HCT116 (cell line): ENCODE data around the gene SLC1A4. TPM values are rescaled to one million over a fixed set of nuclear protein-coding genes. Genes with fewer than 3 reads are reported as not detected.

Experiments used
- ATAC-seq: fragments of 200-7000 bp; cut with Tn5 transposase; 2 replicates; pipeline ENCODE4 v1.9.1; 2020; ENCODE audit warnings: mild to moderate bottlenecking, moderate library complexity
- BruUV-seq: library from RNA; stranded (reverse); fragments of 400-500 nt; replicated peaks from 2 replicates; lab custom pipeline; 2021; lab: Mats Ljungman, UMichigan
- CTCF ChIA-PET: fragments of 300-600 bp; sonication (Branson Sonifier 250); formaldehyde crosslinking; loops from one replicate; lab custom pipeline; 2021; ENCODE audit warnings: antibody characterized with exemption; lab: Charles Lee
- POLR2A ChIA-PET: fragments of 300-600, 350-600 bp; sonication (Branson Sonifier 250); formaldehyde crosslinking; loops from one replicate; lab custom pipeline; 2021; ENCODE audit warnings: antibody characterized with exemption; lab: Charles Lee
- RAD21 ChIA-PET, 2 experiments: fragments of 300-600 bp; sonication (Branson Sonifier 250); formaldehyde crosslinking; loops; one replicate each; lab custom pipeline; 2023; ENCODE audit warnings: low total read pairs in 2 of 2; ENCODE audit not compliant: uncharacterized antibody in 2 of 2, unreplicated experiment in 2 of 2, low non-redundant PET in 1 of 2; lab: Charles Lee
- DNase-seq: peaks from one replicate; pipeline ENCODE4 v3.0.0-alpha.2; 2010; ENCODE audit warnings: low read depth, low spot score
- H2AFZ ChIP-seq: fragments of 200-600 bp; shearing (Covaris generic), sonication (generic); 2 replicates; pipeline ENCODE4 v1.6.1; 2017; ENCODE audit warnings: low read depth, mixed run types, mixed read lengths, antibody characterized with exemption, low read length; ENCODE audit not compliant: poor library complexity, severe bottlenecking
- H3K27ac ChIP-seq: 2 replicates; pipeline ENCODE4 v1.5.1; 2012; ENCODE audit warnings: low read depth, low read length
- H3K27me3 ChIP-seq: fragments of 200-600 bp; sonication (generic); 2 replicates; pipeline ENCODE4 v1.6.1; 2016; ENCODE audit warnings: mixed run types, low read length, mixed read lengths; ENCODE audit not compliant: insufficient read depth
- H3K36me3 ChIP-seq, 2 experiments: fragments of 200-500 bp in 1 of 2; fragments of 200-600 bp in 1 of 2; sonication (Bioruptor generic) in 1 of 2; sonication (generic) in 1 of 2; 2 replicates each; pipeline versions ENCODE4 v1.5.1 to v1.6.1; 2014 to 2016; ENCODE audit warnings: low read length in 2 of 2, inconsistent platforms in 1 of 2, mixed read lengths in 1 of 2, mixed run types in 1 of 2; ENCODE audit not compliant: insufficient read depth in 2 of 2, control insufficient read depth in 1 of 2
- H3K4me1 ChIP-seq, 2 experiments: fragments of 200-600 bp in 1 of 2; sonication (generic) in 1 of 2; 2 replicates each; pipeline versions ENCODE4 v1.5.1 to v1.6.1; 2012 to 2017; ENCODE audit warnings: low read length in 2 of 2, inconsistent platforms in 1 of 2, mild to moderate bottlenecking in 1 of 2, mixed read lengths in 1 of 2, mixed run types in 1 of 2, moderate library complexity in 1 of 2; ENCODE audit not compliant: insufficient read depth in 2 of 2, control insufficient read depth in 1 of 2
- H3K4me2 ChIP-seq: fragments of 200-600 bp; sonication (generic); 2 replicates; pipeline ENCODE4 v1.6.1; 2017; ENCODE audit warnings: mixed run types, low read length, mixed read lengths
- H3K4me3 ChIP-seq, 2 experiments: fragments of 200-600 bp in 1 of 2; sonication (generic) in 1 of 2; replicated peaks in 1 of 2; 2 replicates each; pipeline ENCODE4 v1.5.1; 2011 to 2016; ENCODE audit warnings: low read length in 2 of 2, control low read depth in 1 of 2, low read depth in 1 of 2, mild to moderate bottlenecking in 1 of 2, mixed read lengths in 1 of 2, mixed run types in 1 of 2
- H3K79me2 ChIP-seq: fragments of 200-600 bp; sonication (generic); 2 replicates; pipeline ENCODE4 v1.6.1; 2017; ENCODE audit warnings: mild to moderate bottlenecking, mixed run types, low read length, moderate library complexity, mixed read lengths; ENCODE audit not compliant: insufficient read depth
- H3K9ac ChIP-seq: fragments of 200-600 bp; sonication (generic); 2 replicates; pipeline ENCODE4 v1.6.1; 2016; ENCODE audit warnings: low read length, mixed read lengths
- H3K9me2 ChIP-seq: fragments of 200-600 bp; sonication (generic), shearing (Covaris generic); 2 replicates; pipeline ENCODE4 v1.6.1; 2017; ENCODE audit warnings: mixed run types, mild to moderate bottlenecking, moderate library complexity; ENCODE audit not compliant: insufficient read depth
- H3K9me3 ChIP-seq, 2 experiments: fragments of 200-500 bp in 1 of 2; fragments of 200-600 bp in 1 of 2; sonication (Bioruptor generic) in 1 of 2; sonication (generic) in 1 of 2; 2 replicates each; pipeline ENCODE4 v1.6.1; 2014 to 2017; ENCODE audit warnings: low read length in 2 of 2, mixed read lengths in 2 of 2, inconsistent platforms in 1 of 2, low read depth in 1 of 2, mild to moderate bottlenecking in 1 of 2, mixed run types in 1 of 2, moderate library complexity in 1 of 2; ENCODE audit not compliant: control insufficient read depth in 1 of 2, insufficient read depth in 1 of 2
- H4K20me1 ChIP-seq: fragments of 200-600 bp; sonication (generic), shearing (Covaris generic); 2 replicates; pipeline ENCODE4 v1.6.1; 2017; ENCODE audit warnings: mixed run types, mild to moderate bottlenecking, moderate library complexity; ENCODE audit not compliant: insufficient read depth
- CBX3 ChIP-seq: IDR thresholded peaks from 2 replicates; pipeline ENCODE4 v1.6.1; 2012; ENCODE audit warnings: low read depth
- EZH2 ChIP-seq: fragments of 200-600 bp; sonication (generic); IDR thresholded peaks from 2 replicates; pipeline ENCODE4 v1.6.1; 2017; ENCODE audit warnings: antibody characterized with exemption, mixed run types
- EZH2phosphoT487 ChIP-seq: fragments of 200-600 bp; IDR thresholded peaks from 2 replicates; pipeline ENCODE4 v1.6.1; 2018; ENCODE audit warnings: antibody characterized with exemption, borderline replicate concordance
- intact Hi-C: fragments of 100-400 bp; cut with micrococcal nuclease; formaldehyde crosslinking; loops from 2 replicates; pipeline ENCODE4 v1.10.0; 2022
- total RNA-seq: library from RNA; stranded (reverse); gene quantifications from one replicate; pipeline ENCODE4 v1.2.1, GENCODE V29; 2021; ENCODE audit not compliant: unreplicated experiment
- TF ChIP-seq, protein P1 (sequence below): IDR thresholded peaks from 2 replicates; pipeline ENCODE4 v1.6.1; 2012; ENCODE audit warnings: low read depth
- TF ChIP-seq, protein P2 (sequence below): IDR thresholded peaks from 2 replicates; pipeline ENCODE4 v1.6.1; 2011; ENCODE audit warnings: mild to moderate bottlenecking, low read length, moderate library complexity; ENCODE audit not compliant: insufficient replicate concordance; ENCODE audit errors: extremely low read depth
- TF ChIP-seq, protein P3 (sequence below): IDR thresholded peaks from 2 replicates; pipeline ENCODE4 v1.6.1; 2012

Gene SLC1A4
- total RNA-seq, 1 experiment from 2014 or later: 9.2 TPM

DNA sequence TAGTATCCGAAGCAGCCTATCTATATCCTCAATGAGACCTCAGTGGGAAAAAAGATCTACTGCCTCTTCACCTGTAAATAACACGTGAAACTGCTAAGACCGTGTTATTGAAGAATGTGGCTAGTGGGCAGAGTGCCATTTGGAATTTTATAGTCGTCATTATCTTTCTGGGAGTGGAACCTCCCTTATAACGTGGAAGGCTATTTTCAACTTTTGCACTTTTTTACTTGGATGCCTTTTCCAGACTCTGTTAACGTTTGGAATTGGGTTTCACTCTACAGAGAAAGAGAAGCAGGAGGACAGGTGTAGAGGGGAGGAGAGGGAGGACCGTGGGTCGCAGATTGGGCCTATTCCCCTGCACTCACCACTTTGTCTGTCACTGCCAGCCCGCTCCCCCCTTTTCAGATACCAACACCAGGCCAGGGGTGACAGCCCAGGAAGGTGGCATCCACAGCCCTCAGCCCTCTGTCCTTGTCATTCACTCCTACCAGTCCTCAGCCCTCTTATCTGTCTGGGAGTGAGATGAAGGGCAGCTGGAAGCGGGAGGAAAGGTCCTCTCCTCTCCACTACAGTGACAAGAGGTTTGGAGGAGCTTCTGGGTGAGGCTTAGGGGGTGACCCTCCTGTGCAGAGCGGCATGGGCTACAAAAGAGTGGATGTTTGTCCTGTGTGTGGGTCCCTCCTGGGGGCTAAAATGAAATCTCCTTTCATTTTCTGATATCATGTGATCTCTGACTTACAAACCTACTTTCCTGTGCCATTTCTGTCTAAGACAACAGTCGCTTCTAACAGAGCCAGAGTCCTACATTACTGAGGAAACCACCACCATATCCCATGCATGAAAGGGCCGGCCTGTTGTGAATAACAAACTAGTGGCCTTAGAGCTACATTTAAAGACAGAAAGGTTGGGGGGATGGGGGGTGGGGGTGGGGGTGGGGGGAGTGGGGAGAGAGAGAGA, 43.1 kb downstream of the SLC1A4 start:
- ATAC-seq: no peak
- DNase-seq: no peak
- H3K9ac ChIP-seq: no peak overlapping the region
- H3K9me2 ChIP-seq: no peaks in the 10 kb centered on the region
- H3K9me3 ChIP-seq: no peaks in the 10 kb centered on the region
- H3K4me1 ChIP-seq: no peaks in the 10 kb centered on the region
- intact Hi-C loops: loop anchor here (2.0 kb wide), 1 partner anchor 115 kb away; no protein-coding TSS in a partner anchor
- no peak overlapping the region for H2AFZ ChIP-seq
- TF ChIP-seq, protein P1, sequence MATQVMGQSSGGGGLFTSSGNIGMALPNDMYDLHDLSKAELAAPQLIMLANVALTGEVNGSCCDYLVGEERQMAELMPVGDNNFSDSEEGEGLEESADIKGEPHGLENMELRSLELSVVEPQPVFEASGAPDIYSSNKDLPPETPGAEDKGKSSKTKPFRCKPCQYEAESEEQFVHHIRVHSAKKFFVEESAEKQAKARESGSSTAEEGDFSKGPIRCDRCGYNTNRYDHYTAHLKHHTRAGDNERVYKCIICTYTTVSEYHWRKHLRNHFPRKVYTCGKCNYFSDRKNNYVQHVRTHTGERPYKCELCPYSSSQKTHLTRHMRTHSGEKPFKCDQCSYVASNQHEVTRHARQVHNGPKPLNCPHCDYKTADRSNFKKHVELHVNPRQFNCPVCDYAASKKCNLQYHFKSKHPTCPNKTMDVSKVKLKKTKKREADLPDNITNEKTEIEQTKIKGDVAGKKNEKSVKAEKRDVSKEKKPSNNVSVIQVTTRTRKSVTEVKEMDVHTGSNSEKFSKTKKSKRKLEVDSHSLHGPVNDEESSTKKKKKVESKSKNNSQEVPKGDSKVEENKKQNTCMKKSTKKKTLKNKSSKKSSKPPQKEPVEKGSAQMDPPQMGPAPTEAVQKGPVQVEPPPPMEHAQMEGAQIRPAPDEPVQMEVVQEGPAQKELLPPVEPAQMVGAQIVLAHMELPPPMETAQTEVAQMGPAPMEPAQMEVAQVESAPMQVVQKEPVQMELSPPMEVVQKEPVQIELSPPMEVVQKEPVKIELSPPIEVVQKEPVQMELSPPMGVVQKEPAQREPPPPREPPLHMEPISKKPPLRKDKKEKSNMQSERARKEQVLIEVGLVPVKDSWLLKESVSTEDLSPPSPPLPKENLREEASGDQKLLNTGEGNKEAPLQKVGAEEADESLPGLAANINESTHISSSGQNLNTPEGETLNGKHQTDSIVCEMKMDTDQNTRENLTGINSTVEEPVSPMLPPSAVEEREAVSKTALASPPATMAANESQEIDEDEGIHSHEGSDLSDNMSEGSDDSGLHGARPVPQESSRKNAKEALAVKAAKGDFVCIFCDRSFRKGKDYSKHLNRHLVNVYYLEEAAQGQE: no peak
- TF ChIP-seq, protein P2, sequence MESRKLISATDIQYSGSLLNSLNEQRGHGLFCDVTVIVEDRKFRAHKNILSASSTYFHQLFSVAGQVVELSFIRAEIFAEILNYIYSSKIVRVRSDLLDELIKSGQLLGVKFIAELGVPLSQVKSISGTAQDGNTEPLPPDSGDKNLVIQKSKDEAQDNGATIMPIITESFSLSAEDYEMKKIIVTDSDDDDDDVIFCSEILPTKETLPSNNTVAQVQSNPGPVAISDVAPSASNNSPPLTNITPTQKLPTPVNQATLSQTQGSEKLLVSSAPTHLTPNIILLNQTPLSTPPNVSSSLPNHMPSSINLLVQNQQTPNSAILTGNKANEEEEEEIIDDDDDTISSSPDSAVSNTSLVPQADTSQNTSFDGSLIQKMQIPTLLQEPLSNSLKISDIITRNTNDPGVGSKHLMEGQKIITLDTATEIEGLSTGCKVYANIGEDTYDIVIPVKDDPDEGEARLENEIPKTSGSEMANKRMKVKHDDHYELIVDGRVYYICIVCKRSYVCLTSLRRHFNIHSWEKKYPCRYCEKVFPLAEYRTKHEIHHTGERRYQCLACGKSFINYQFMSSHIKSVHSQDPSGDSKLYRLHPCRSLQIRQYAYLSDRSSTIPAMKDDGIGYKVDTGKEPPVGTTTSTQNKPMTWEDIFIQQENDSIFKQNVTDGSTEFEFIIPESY: no peak
- TF ChIP-seq EZH2: no peak
- TF ChIP-seq EZH2phosphoT487: no peak
- TF ChIP-seq CBX3: no peak
- TF ChIP-seq, protein P3, sequence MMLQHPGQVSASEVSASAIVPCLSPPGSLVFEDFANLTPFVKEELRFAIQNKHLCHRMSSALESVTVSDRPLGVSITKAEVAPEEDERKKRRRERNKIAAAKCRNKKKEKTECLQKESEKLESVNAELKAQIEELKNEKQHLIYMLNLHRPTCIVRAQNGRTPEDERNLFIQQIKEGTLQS: no peak
- TF ChIP-seq, all 23 proteins: peak for 0
- H3K36me3 ChIP-seq: no peaks in the 10 kb centered on the region
- RAD21 ChIA-PET: interaction anchor here (0.6 to 1.2 kb wide), 3 partner anchors 28 to 115 kb away, joined by 3 to 7 read pairs (median 3); no protein-coding TSS in a partner anchor
- H3K4me2 ChIP-seq: no peak overlapping the region
- BruUV-seq: no TSS peak
- CTCF ChIA-PET: interaction anchor here (0.7 to 5.2 kb wide), 2 partner anchors 115 to 589 kb away, joined by 4 to 32 read pairs; no protein-coding TSS in a partner anchor
- H3K27me3 ChIP-seq: no peaks in the 10 kb centered on the region
- H3K27ac ChIP-seq: no peak overlapping the region
- no peak overlapping the region for H3K4me3 ChIP-seq
- no peaks in the 10 kb centered on the region for H4K20me1 ChIP-seq
- no peaks in the 10 kb centered on the region for H3K79me2 ChIP-seq
- POLR2A ChIA-PET: no interaction called here
